ENCODE data around the gene PALLD. TPM values are rescaled to one million over a fixed set of nuclear protein-coding genes. Genes with fewer than 3 reads are reported as not detected.
A peak's percentile ranks its signal among the peaks of the same experiment; 100 is the strongest.

Gene PALLD
- total RNA-seq, 4 donors from 2014 or later: 1,036 to 2,270 (median 2,202) TPM

DNA sequence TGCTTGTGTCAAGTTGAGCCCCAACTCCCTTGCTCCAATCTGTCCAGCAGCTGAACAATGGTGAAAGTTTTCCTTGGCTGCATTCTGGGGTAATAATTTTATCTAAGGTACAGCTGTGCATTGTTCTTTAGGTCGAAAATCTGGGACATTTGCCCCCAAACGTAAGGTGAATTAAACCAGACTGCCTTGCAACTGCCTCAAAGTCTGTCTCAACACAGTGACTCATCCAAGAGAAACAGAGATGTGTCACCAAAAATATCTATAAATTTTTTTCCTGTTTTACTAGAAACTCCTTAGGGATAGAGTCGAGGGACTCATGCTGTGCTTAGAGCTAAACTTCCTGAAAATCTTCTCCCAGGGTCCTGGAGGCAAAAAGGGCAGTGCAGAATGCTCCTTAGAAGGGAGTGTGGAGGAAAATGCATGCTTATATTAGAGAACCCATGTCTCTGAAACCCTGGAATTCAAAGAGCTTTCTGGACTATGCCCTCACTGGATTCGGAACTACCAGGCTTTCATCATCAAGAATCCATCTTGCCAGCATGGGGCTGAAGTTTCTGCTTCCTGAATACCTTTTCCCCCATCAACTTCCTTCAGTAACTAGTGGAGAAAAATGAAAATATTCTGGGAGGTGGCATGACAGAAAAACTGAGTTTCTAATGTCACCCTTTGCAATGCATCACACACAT lies 115.7 kb downstream of the PALLD start:
- H3K27ac ChIP-seq: no peak overlapping the region
- no peak overlapping the region for H3K4me3 ChIP-seq
- H3K9me3 ChIP-seq: no peaks in the 10 kb centered on the region
- ATAC-seq: no peak
- TF ChIP-seq EP300 (IDR thresholded peaks at IDR 0.05) (no peak), POLR2AphosphoS5 (IDR thresholded peaks at IDR 0.05) (no peak), POLR2A (IDR thresholded peaks at IDR 0.05) (no peak)
- TF ChIP-seq, protein P1, sequence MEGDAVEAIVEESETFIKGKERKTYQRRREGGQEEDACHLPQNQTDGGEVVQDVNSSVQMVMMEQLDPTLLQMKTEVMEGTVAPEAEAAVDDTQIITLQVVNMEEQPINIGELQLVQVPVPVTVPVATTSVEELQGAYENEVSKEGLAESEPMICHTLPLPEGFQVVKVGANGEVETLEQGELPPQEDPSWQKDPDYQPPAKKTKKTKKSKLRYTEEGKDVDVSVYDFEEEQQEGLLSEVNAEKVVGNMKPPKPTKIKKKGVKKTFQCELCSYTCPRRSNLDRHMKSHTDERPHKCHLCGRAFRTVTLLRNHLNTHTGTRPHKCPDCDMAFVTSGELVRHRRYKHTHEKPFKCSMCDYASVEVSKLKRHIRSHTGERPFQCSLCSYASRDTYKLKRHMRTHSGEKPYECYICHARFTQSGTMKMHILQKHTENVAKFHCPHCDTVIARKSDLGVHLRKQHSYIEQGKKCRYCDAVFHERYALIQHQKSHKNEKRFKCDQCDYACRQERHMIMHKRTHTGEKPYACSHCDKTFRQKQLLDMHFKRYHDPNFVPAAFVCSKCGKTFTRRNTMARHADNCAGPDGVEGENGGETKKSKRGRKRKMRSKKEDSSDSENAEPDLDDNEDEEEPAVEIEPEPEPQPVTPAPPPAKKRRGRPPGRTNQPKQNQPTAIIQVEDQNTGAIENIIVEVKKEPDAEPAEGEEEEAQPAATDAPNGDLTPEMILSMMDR (IDR thresholded peaks at IDR 0.05): no peak
- WGBS, 2 donors (ENCODE audit: low coverage in 1 of 2): 49 to 70% methylated on average over 2 to 4 of the region's 4 CpGs
- H3K36me3 ChIP-seq: no peaks in the 10 kb centered on the region
- peaks cover 0 to 7% (median 0%) of the 10 kb centered on the region in 3 donors for H3K4me1 ChIP-seq
- H3K27me3 ChIP-seq: no peaks in the 10 kb centered on the region

DNA sequence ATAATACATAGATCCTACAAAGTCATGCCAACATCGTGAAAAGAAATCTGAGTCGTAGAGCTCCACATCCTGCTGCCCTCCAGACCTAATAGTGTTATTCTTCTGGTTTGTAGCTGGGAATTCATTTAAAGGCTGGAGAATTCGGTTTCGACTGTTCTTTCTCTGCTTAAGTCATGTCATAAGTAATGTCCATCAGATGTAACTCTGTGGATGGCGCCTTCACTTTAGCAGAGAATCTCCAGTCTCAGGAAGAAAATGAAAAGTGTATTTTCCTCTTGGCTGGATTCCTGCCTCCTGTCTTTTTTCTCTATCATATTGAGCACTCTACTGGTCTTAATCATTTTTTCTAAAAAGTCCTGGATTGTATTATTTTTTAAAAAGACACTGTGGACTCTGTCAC lies 117.0 kb downstream of the PALLD start:
- Histone ChIP-seq H3K36me3 (no peaks in the 10 kb centered on the region), H3K4me1 (peaks cover 0 to 7% (median 0%) of the 10 kb centered on the region in 3 donors), H3K27me3 (no peaks in the 10 kb centered on the region), H3K9me3 (no peaks in the 10 kb centered on the region), H3K27ac (no peak overlapping the region), H3K4me3 (no peak overlapping the region)
- no peak for TF ChIP-seq EP300 (IDR thresholded peaks at IDR 0.05)
- TF ChIP-seq POLR2AphosphoS5 (IDR thresholded peaks at IDR 0.05): no peak
- TF ChIP-seq, protein P1 (IDR thresholded peaks at IDR 0.05): no peak
- TF ChIP-seq POLR2A (IDR thresholded peaks at IDR 0.05): no peak
- WGBS, 2 donors (ENCODE audit: low coverage in 1 of 2): 93 to 97% methylated on average over 5 of the region's 5 CpGs
- no peak for ATAC-seq

DNA sequence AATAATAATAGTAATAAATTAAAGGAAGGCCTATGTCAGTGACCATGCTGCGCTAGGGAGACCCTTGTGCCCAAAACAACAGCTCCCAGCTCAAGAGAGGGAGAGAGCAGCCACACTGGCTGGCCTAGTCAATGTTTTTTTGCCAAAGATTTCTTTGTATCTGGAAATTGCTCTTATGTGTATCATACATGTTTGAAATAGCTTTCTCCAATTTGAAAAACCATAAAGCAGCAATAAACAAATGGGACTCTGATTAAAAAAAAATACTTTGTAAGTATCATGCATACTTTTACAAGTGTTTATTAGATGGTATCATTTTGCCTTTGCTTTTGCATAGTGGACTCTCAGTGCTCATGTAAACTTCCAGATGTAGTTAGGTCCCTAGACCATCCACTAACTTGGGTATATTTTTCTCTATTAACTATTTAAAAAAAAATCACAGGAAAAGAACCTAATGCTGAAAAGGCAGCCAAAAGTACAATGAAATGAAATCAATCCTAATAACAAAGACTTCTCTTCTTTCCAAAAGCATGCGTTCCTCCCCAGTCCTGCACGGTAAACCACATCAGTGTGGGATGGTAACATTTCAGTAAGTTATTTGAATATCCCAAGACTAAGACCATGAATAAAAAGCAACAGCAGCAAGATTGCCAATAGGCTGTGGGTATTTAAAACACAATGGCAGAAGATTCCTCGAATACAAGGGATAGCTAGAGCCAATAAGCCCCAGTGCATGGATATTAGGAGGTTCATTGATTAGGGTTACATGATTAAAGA lies 117.6 kb downstream of the PALLD start:
- WGBS, 2 donors (ENCODE audit: low coverage in 1 of 2): 68 to 85% methylated on average over 4 of the region's 4 CpGs

DNA sequence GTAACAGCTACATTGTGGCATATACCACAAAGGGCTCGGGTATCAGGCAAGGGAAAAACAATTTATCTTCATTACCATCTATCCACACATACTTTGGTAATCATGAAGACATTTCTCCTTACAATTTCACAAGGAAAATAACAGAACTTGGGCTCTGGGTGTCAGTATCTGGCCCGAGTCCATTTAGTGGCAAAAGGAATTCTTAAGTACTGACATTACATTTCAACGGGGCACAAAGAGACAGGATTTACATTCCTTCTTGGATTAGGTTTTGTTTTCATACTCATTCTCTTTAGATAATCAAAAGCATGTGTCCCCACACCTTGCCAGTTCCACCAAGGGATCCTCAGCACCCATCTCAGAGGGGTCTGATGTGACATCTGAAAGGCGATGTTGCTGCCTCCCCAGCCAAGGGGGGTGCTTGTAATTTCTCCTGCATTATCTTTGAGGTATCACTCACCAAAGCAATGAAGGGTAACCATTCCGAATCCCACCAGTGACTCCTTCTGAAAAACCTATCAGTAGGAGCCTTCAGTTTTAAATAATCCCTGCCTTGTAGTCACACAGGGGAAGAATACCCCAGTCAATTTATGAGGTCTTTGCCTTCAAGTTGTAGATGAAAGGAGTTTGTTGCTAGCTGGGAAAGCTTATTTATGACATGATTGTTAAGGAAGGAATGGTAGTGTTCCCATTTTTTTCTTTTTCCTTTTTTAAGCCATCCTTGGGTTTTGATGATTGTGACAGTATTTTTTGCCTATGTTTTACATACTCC lies 118.6 kb downstream of the PALLD start:
- H3K36me3 ChIP-seq: no peaks in the 10 kb centered on the region
- WGBS, 2 donors (ENCODE audit: low coverage in 1 of 2): 19 to 45% methylated on average over 4 to 5 of the region's 5 CpGs
- ATAC-seq: peak; percentile 28
- H3K4me1 ChIP-seq: peaks cover 0 to 7% (median 0%) of the 10 kb centered on the region in 3 donors
- H3K4me3 ChIP-seq: no peak overlapping the region
- TF ChIP-seq EP300 (IDR thresholded peaks at IDR 0.05) (no peak), POLR2A (IDR thresholded peaks at IDR 0.05) (no peak), POLR2AphosphoS5 (IDR thresholded peaks at IDR 0.05) (no peak)
- TF ChIP-seq, protein P1 (IDR thresholded peaks at IDR 0.05): no peak
- H3K27me3 ChIP-seq: no peaks in the 10 kb centered on the region
- H3K9me3 ChIP-seq: no peaks in the 10 kb centered on the region
- peak overlapping the region in 3 of 4 donors; percentile 31 to 58 (median 41) for H3K27ac ChIP-seq

More for the DNA sequence above, 117.6 kb downstream of the PALLD start:
- H3K4me3 ChIP-seq: no peak overlapping the region
- ATAC-seq: no peak
- no peak overlapping the region for H3K27ac ChIP-seq
- peaks cover 0 to 7% (median 0%) of the 10 kb centered on the region in 3 donors for H3K4me1 ChIP-seq
- no peaks in the 10 kb centered on the region for H3K36me3 ChIP-seq
- no peaks in the 10 kb centered on the region for H3K9me3 ChIP-seq
- H3K27me3 ChIP-seq: no peaks in the 10 kb centered on the region
- TF ChIP-seq, protein P1 (IDR thresholded peaks at IDR 0.05): no peak
- no peak for TF ChIP-seq POLR2AphosphoS5 (IDR thresholded peaks at IDR 0.05)
- no peak for TF ChIP-seq EP300 (IDR thresholded peaks at IDR 0.05)

Data from gastroesophageal sphincter (tissue), 4 donors.